Measurements from ENCODE around the gene ADAMTSL3.

Gene ADAMTSL3

DNA sequence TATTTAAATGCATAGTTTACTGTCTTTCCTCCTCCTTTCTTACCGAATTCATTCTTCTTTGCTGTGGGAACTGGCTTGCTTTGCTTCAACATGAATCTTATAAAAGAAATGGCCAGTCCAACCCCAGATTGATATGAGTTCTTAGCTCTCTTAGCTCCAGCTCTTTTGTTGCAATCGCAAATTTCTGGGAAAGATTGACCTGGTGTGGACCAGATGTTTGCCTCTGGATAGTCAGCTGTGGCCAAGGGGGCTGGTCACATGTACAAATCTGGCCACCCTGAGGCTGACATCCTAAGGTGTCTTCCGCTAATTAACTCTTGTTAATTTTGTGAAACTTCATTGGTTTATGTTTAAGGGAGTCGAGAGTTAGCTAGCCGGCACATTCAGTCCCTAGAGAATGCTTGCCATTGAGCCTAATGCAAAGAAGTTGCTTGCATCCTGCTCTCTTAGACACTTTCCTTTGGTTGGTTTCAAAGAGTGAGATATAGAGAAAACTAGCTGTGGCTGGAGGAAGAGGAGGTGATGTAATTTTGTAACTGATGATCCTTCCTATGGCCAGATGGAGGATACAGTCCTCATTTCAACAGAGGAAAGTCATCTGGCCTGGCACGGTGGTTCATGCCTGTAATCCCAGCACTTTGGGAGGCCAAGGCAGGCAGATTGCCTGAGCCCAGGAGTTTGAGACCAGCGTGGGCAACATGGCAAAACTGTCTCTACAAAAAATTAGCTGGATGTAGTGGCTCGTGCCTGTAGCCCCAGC is 162.4 kb downstream of the ADAMTSL3 start:
- no peak for DNase-seq (ENCODE audit: low read depth in 2 of 2)

GRCh38 chr15:83818591-83818990 is 164.7 kb downstream of the ADAMTSL3 start:
- no peak for DNase-seq (ENCODE audit: low read depth in 2 of 2)

- DNase-seq (ENCODE audit: low read depth in 2 of 2), result no peak
These were observed 176.5 kb downstream of the ADAMTSL3 start for GRCh38 chr15:83830381-83830780.

DNA sequence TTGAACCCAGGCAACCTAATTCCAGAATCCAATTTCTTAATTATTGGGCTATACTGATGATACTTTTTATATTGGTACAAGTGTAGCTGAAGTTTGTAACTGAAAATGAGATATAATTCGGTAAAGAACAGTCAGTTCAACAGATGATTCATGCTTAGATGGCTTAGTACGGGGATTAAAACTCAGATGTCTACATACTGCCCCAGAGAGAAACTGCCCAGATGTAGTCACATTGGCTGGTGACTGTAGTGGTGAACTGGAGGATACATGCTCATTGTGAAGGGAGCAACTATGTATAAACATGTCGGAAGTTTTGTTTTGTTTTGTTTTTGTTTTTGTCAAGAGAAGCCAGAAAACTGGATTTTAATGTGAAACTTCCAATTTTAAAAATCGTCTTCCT is 179.6 kb downstream of the ADAMTSL3 start:
- DNase-seq (ENCODE audit: low read depth in 2 of 2), result no peak

DNA sequence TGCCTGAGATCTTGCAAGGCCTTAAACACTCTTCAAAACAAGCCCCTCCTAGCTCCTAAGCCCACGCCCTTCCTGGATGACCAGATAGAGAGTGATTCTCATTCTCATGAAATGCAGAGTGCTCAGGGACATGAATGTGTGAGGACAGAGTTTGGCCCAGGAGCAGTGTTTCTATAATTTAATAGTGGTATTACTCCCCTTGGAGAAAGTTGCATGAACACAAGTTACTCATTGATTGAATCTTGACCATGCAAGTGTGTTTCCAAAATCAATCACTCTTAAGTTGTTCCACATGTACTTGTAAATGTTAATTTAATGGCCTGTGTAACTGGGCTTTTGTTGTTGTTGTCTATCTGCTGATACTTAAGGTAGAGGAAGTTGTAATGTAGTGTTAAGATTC is 181.6 kb downstream of the ADAMTSL3 start:
- no peak for DNase-seq (ENCODE audit: low read depth in 2 of 2)

DNA sequence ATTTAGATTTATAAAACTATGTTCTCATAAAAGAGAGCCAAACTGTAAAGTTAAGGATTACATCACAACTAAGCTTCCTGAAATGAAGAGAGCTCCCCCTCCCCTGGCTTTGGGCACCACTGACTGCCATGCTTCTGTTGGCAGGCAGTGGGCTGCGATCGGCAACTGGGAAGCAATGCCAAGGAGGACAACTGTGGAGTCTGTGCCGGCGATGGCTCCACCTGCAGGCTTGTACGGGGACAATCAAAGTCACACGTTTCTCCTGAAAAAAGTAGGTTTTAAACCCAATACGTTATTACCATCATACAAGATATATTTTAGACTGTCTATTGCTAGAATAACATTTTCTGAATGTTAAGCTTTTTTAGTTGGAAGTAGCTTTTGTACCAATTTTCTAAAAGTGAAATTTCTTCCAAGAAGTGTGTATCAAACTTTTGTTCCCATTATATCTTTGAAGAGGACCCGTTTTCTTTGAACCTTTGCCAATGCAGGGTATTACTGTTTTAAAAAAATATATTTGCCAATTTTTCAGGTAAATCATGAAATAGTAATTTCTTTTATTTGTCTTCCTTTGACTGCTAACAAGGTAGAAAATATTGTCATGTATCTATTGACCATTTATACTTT is 184.1 kb downstream of the ADAMTSL3 start:
- no peak for DNase-seq (ENCODE audit: low read depth in 2 of 2)

GRCh38 chr15:83838763-83839162 is 184.8 kb downstream of the ADAMTSL3 start:
- no peak for DNase-seq (ENCODE audit: low read depth in 2 of 2)

DNA sequence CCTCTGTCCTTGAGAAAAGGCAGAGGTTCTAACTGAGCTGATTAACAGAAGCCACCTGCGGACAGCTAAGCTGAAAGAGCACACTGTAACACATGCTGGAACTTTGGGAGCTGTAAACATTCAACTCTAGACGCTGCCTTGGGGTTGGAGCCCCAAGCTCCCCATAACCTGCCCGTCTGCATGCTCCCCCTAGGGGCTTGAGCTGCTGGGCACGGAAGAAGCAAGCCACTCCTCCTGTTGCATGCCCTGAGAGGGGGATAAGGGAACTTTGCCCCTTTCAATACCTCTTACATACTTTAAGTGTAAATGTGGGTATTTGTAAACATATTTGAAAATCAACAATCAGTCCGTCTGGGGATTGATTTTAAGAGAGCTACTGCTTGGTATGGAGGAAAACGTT is 188.4 kb downstream of the ADAMTSL3 start:
- DNase-seq (ENCODE audit: low read depth in 2 of 2), result no peak

DNA sequence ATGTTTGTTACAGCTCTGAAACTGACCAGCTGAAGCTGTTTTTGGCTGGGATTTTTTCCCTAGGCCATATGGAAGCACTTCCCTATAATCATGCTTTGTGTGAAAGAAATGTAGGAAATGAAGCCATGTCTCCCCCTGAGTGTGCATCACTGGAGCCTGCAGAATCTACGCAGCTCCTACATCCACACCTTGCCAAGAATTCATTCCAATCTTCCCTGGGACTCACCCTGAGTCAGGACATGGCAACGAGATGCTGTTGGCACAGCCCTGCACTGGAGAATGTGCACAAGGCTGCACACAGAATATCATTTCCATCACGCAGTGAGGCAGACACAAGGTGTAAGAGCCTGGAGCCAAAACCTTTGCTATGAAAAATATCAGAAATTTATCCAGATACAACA is 189.5 kb downstream of the ADAMTSL3 start:
- peak in 1 of 2 experiments; percentile 5 for DNase-seq (ENCODE audit: low read depth in 2 of 2)

GRCh38 chr15:83844742-83845141 is 190.8 kb downstream of the ADAMTSL3 start:
- peak in 1 of 2 experiments; percentile 15 for DNase-seq (ENCODE audit: low read depth in 2 of 2)

DNA sequence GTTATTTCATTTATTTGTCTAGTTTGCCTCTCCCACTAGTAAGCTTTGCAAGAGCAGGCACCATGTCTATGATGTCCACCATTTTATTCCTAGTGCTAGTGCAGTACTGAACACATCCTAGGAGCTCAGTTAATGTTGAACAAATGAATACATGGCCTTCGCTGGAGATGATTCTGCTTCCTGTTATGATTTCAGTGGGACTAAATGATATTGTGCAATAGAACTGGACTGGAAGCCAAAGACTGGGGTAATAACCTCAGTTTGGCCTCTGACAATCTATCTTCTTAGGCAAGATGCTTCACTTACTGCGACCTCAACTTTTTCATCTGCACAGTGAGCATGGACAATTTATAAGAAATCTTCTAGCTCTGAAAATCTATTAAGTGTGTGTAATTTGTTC is 191.3 kb downstream of the ADAMTSL3 start:
- peak in 1 of 2 experiments; percentile 31 for DNase-seq (ENCODE audit: low read depth in 2 of 2)

DNA sequence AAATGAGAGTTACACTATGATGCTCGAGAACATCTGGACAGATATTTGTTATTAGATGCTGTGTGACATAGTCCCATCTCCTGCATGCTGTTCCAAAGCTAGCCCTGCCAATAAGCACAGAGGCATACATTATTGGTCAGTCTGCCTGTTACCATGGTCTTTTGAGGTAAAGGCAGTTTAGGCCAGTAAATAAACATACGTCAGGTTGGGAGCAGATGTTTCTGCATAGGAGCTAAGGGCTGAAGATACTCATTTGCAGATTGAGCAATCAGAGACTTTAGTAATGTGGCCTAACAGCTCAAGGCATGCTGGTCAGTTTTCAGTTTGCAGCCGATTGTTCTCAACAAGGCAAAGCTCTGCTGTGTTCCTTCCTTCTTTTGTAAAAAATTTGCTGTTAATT is 192.9 kb downstream of the ADAMTSL3 start:
- DNase-seq (ENCODE audit: low read depth in 2 of 2), result peak in 1 of 2 experiments; percentile 27

DNA sequence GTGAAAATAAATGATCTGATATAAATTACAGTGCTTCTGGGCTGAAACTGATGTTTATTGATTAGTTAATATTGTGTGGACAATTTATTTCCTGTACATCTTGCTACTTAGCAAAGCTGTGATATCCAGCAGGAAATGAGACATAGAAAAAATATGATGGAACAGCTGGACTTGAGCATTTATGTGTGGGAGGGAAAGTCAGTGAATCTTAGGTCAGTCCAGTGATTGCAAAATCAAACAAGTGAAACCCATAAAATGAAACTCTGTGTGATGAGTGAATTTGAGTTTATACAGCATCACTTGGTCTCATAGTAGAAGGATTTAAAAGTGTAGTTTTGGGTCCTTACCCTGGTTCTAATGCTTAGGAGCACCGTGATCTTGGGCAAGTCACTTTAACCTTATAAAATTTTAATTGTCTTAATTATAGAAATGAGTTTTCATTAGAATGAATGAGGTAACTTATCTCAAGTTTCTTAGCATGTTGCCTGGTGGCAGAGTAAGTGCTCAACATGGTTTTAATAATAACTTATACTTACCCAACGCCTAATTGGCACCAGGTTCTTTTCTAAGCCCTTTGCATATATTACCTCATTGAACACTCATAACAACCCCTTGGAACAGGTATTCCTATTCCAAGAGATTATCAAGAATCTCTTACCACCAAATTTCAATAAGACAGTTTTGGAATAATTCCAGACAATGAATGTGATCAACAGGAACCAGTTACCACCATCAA is 194.6 kb downstream of the ADAMTSL3 start:
- peak; percentile 70 to 72 for DNase-seq (ENCODE audit: low read depth in 2 of 2)

GRCh38 chr15:83850015-83850414 is 196.1 kb downstream of the ADAMTSL3 start:
- no peak for DNase-seq (ENCODE audit: low read depth in 2 of 2)

DNA sequence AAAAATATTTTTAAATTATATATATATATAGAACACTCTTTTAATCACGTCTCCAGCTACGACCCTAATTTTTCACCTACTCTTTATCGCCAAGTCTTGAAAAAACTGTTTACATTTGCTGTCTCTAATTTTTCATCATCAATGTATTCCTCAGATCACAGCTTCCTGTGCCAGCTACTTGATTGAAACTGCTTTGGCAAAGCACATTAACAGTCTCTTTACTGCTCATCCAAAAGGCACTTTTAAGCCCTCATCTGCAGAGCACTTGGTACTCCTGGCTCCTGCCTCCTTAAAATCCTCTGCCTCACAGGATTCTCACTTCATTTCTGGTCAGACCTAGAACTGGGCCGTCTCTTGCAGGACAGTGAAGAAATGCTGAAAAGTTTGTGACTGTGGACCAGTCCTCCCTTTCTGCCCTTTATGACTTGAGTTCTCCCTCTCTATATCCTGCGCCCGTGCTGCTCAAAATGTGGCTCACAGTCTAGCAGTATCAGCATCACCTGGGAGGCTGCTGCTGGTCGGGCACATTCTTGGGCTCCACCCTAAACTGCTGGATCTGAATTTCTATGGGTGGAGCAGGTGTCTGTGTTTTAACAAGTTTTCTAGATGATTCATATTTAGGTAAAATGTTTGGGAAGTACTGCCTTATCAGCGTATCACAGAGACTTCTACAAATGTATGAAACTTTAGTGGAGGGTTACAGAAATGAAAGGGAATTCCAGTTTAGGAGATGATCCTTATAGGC is 196.8 kb downstream of the ADAMTSL3 start:
- no peak for DNase-seq (ENCODE audit: low read depth in 2 of 2)

DNA sequence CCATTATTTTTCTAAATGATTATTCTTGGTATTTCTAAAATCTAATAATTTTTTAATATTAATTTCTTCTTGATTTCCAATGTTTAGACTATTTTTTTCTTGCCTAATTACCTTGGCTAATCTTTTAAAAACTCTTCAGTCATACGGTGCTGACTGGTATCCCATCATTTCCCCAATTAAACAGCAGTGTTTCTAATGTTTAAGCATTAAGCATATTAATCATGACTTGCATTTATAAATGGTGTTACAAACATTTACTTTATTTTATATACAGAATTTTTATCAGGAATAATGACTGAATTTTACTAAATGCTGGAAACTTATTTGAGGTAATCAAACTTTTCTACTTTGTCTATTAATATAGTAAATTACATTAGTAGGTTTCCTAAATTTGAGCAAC is 199.3 kb downstream of the ADAMTSL3 start:
- DNase-seq (ENCODE audit: low read depth in 2 of 2), result no peak

DNA sequence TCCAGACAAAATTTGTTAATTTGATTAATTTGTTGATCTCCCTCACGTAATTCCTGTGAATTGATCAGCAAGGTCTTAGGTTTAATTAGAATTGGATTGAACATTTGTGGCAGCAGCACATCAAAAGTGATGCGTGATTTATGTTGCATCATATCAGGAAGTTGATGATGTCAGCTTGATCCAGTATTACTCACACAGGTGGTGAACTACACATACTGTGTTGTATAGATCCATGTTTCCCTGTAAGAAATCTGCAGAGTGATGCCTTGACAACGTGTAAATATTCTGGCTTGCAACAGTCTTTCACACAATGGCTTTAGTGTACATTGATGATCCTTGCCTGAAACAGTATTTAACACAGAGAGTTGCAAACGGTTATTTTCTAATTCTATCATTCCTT is 200.4 kb downstream of the ADAMTSL3 start:
- DNase-seq (ENCODE audit: low read depth in 2 of 2), result no peak

DNA sequence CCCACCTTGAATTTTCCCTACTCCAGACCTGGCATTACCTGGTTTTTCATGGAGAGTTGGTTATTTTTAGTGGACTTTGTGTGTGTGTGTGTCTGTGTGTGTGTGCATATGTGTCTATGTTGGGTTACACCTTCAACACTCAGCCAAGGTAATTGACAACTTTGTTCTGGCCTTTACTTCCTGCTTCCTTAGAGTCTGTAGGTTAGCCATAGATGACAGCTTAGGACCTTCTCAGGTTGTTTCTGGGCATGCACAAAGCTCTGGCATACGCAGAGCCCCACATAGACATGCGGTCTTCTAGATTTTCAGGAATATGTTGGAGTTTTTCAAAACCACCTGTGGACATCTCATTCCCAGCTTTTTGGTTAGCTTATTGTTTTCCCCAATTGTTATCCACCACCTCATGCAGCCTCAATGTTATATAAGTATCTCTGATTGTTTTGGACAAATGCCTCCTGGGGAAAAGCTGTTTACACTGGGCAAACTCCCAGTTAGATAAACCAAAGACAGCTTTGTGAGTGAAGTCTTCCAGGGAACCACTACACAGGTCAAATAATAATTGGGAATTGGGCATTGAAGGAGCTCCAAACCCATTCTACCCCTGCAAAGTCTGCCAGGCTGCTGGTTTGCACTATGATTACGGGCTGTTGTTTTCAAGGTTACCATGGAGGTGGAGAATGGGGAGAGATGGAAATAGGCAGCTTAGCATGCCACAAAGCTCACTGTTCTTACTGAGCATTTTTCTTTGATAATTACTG is 201.2 kb downstream of the ADAMTSL3 start:
- no peak for DNase-seq (ENCODE audit: low read depth in 2 of 2)

DNA sequence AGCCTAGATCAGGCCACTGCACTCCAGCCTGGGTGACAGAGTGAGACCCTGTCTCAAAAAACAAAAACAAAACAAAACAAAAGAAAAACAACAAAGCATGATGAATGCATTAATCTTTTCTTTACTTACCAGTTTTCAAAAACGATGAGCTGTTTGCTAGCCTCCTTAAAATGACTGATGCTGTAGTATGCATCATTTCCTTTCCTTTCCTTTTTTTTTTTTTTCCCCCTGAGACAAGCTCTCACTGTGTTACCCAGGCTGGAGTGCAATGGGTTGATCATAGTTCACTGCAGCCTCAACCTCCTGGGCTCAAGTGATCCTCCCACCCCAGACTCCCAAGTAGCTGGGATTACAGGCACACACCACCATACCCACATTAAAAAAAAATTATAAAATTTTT is 202.0 kb downstream of the ADAMTSL3 start:
- DNase-seq (ENCODE audit: low read depth in 2 of 2), result no peak

- DNase-seq (ENCODE audit: low read depth in 2 of 2), result no peak
These were observed 205.0 kb downstream of the ADAMTSL3 start for GRCh38 chr15:83858820-83859505.

GRCh38 chr15:83866692-83867091 is 212.8 kb downstream of the ADAMTSL3 start:
- DNase-seq (ENCODE audit: low read depth in 2 of 2), result no peak
